IPS-11a (cell line): Measurements from ENCODE around the gene ELAPOR1.

Source experiments
- H3K4me3 ChIP-seq: one replicate; pipeline ENCODE4 v1.5.1; 2013; ENCODE audit warnings: low read depth, low read length, control low read depth

Gene ELAPOR1

GRCh38 chr1:109113590-109114341, at the start of gene ELAPOR1:
ELAPOR1 (plus strand) TSS chr1:109114115; CDS start chr1:109114184, 69 bp downstream.
- peak within 1 kb of the TSS; percentile 55 for H3K4me3 ChIP-seq

GRCh38 chr1:109065137-109065536, 48.8 kb upstream of the ELAPOR1 start:
- no peak overlapping the region for H3K4me3 ChIP-seq

- no peak overlapping the region for H3K4me3 ChIP-seq
These were observed 46.0 kb upstream of the ELAPOR1 start for GRCh38 chr1:109067883-109068282.

GRCh38 chr1:109069294-109069693, 44.6 kb upstream of the ELAPOR1 start:
- no peak overlapping the region for H3K4me3 ChIP-seq

- peak within 1 kb of the TSS; percentile 99 for H3K4me3 ChIP-seq
These were observed 38.1 kb upstream of the ELAPOR1 start, which contains the start of gene TAF13 for GRCh38 chr1:109075531-109076490. TAF13 (minus strand) TSS chr1:109076003; CDS start chr1:109075947, 56 bp downstream.

GRCh38 chr1:109078317-109078716, 35.6 kb upstream of the ELAPOR1 start:
- H3K4me3 ChIP-seq, result no peak overlapping the region

GRCh38 chr1:109079240-109079622, 34.7 kb upstream of the ELAPOR1 start:
- H3K4me3 ChIP-seq, result no peak overlapping the region

DNA sequence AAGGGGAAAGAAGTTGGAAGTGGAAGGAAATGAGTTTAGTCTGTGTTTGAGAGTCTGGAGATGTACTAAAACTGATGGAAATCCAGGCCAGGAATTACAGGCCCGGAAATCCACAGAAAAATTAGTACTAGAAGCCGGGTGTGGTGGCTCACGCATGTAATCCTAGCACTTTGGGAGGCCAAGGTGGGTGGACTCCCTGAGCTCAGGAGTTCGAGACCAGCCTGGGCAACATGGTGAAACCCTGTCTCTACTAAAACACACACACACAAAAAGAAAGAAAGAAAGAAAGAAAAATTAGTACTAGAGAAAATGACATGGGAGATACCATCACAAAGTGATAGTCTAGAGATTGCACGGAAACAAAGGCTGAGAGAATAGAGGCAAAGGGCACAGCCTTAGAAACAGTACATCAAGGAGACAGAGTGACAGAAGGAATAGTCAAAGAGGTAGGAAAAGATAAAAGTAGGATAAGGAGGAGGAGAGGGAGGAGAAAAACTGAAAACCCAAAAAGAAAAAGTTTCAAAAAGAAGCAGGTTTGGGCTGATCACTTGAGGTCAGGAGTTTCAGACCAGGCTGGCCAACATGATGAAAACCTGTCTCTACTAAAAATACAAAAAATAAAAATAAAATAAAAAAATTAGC, 33.4 kb upstream of the ELAPOR1 start:
- H3K4me3 ChIP-seq, result no peak overlapping the region

GRCh38 chr1:109083501-109083900, 30.4 kb upstream of the ELAPOR1 start:
- no peak overlapping the region for H3K4me3 ChIP-seq

GRCh38 chr1:109083923-109084322, 30.0 kb upstream of the ELAPOR1 start:
- H3K4me3 ChIP-seq, result no peak overlapping the region

- H3K4me3 ChIP-seq, result no peak overlapping the region
These were observed 29.1 kb upstream of the ELAPOR1 start for GRCh38 chr1:109084563-109085517.

DNA sequence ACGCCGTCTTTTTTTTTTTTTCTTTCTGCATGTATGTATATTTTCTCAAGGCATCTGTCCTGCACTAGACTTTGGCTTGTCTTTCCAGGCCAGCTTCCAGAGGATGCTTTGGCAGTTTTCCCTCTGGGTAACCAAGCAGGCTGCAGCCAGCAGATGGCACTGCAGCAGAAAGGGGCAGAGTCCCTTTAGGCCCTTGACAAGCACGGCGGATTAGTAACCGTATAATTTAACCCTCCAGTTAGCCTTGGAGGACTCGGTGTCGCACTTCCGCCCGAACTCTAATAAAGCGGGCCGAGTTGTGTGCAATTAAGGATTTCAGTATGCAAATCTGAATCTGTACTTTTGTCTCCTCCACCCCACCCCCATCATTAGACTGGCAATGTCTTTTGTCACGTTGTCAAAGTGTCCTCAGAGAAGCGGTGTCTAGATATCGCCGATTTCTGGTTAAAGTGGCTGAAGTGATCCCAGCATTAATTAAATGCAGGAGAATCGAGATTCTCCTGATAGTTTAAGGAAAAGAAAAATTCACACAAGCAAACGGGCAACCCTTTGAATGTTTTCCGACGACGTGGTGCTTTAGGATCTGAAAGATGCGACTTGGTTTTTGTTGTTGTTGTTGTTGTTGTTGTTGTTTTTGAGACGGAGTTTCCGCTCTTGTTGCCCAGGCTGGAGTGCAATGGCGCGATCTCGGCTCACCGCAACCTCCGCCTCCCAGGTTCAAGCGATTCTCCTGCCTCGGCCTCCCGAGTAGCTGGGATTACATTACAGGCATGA, 24.5 kb upstream of the ELAPOR1 start:
- no peak overlapping the region for H3K4me3 ChIP-seq

- peak within 1 kb of the TSS; percentile 92 for H3K4me3 ChIP-seq
These were observed 23.5 kb upstream of the ELAPOR1 start, which contains the start of gene TMEM167B for GRCh38 chr1:109090196-109091077. TMEM167B (plus strand) TSS chr1:109090764; CDS start chr1:109090873, 109 bp downstream.

GRCh38 chr1:109091078-109091838, 22.7 kb upstream of the ELAPOR1 start:
- H3K4me3 ChIP-seq, result peak overlapping the region; percentile 92

- peak overlapping the region; percentile 92 for H3K4me3 ChIP-seq
These were observed 22.1 kb upstream of the ELAPOR1 start for GRCh38 chr1:109091839-109092193.

GRCh38 chr1:109094377-109094803, 19.5 kb upstream of the ELAPOR1 start:
- H3K4me3 ChIP-seq, result no peak overlapping the region

DNA sequence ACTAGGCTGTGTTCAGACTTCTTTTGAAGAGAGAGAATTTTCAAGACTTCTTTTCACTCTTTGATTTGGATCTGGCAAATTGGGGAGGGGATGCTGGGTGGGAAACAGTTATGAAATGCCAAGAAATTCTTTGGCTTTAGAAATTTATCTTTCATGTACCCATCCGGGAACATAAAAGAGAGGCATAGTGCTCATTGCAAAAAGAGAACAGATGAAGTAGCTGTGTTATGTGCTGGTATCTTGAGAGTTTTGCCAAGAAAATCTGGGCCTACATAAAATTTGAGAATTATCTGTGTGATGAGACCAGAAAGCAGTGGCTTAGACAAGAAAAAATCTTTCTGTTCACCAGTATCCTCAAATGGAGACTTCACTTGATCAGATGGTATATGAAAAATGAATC, 19.0 kb upstream of the ELAPOR1 start:
- no peak overlapping the region for H3K4me3 ChIP-seq

DNA sequence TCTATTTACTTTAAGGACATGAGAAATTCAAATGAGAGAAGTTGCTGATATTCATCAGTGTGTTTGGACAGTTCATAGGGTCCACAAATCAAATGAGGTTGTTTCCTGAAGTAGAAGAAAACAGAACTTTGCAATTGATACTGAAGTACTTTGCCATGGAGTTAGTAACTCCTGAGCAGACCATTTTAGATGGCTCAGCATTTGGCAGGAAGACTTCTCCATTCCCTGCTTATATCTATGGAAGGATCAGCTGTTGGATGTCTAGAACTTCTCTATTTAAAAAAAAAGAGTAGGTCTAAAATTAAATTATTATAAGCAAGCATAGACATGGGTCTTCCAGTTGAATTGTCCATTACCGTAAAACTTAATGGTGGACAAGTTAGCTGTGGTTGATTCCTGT, 18.3 kb upstream of the ELAPOR1 start:
- no peak overlapping the region for H3K4me3 ChIP-seq
